Lower lobe of right lung (tissue), 2 donors: Measurements from ENCODE around the gene ALX3. TPM values are rescaled to one million over a fixed set of nuclear protein-coding genes. Genes with fewer than 3 reads are reported as not detected.

Source experiments
- ATAC-seq, 2 donors: fragments of 200-7000 bp; cut with Tn5 transposase; one replicate each; pipeline ENCODE4 v1.9.1; 2020 to 2022; ENCODE audit warnings: mild to moderate bottlenecking in 2 of 2, moderate library complexity in 2 of 2
- DNase-seq: peaks from one replicate; pipeline ENCODE4 v3.0.0-alpha.2; 2020
- H3K27ac ChIP-seq: fragments of 200-600 bp; one replicate; pipeline ENCODE4 v1.8.0; 2022
- H3K27me3 ChIP-seq: fragments of 200-600 bp; one replicate; pipeline ENCODE4 v1.8.0; 2022; ENCODE audit warnings: low read depth
- H3K36me3 ChIP-seq: fragments of 200-600 bp; one replicate; pipeline ENCODE4 v1.8.0; 2022; ENCODE audit warnings: mild to moderate bottlenecking
- H3K4me1 ChIP-seq: fragments of 200-600 bp; one replicate; pipeline ENCODE4 v1.8.0; 2022
- H3K4me3 ChIP-seq: fragments of 200-600 bp; one replicate; pipeline ENCODE4 v1.8.0; 2022; ENCODE audit warnings: mild to moderate bottlenecking
- H3K9me3 ChIP-seq: fragments of 200-600 bp; one replicate; pipeline ENCODE4 v1.8.0; 2022
- intact Hi-C: fragments of 100-400 bp; cut with DNase I; formaldehyde crosslinking; loops from one replicate; pipeline ENCODE4 v1.11.0; 2022
- total RNA-seq: library from RNA; stranded (reverse); fragmentation: NEBNext Ultra II Directional; extraction: Animal tissue kit (Norgen Biotek cat#: 25700); gene quantifications from one replicate; pipeline ENCODE4 v1.2.1, GENCODE V29; 2021
- TF ChIP-seq, protein P1 (sequence below): fragments of 200-600 bp; IDR thresholded peaks from one replicate; pipeline ENCODE4 v1.8.0; 2022; ENCODE audit warnings: antibody characterized with exemption, mild to moderate bottlenecking
- donor health status: DM: no; HTN: yes; CAD: no; lungs with severe emphysema.

ALX3 gene
- total RNA-seq, 1 donor from 2014 or later, result not detected

- Histone ChIP-seq H3K9me3 (no peaks in the 10 kb centered on the region), H3K36me3 (no peaks in the 10 kb centered on the region), H3K27ac (no peak overlapping the region), H3K4me3 (no peak overlapping the region), H3K4me1 (peaks cover 27% of the 10 kb centered on the region), H3K27me3 (peaks cover 61% of the 10 kb centered on the region)
- DNase-seq (no peak), ATAC-seq (no peak)
- intact Hi-C loops, result no loop called here
- TF ChIP-seq, protein P1, sequence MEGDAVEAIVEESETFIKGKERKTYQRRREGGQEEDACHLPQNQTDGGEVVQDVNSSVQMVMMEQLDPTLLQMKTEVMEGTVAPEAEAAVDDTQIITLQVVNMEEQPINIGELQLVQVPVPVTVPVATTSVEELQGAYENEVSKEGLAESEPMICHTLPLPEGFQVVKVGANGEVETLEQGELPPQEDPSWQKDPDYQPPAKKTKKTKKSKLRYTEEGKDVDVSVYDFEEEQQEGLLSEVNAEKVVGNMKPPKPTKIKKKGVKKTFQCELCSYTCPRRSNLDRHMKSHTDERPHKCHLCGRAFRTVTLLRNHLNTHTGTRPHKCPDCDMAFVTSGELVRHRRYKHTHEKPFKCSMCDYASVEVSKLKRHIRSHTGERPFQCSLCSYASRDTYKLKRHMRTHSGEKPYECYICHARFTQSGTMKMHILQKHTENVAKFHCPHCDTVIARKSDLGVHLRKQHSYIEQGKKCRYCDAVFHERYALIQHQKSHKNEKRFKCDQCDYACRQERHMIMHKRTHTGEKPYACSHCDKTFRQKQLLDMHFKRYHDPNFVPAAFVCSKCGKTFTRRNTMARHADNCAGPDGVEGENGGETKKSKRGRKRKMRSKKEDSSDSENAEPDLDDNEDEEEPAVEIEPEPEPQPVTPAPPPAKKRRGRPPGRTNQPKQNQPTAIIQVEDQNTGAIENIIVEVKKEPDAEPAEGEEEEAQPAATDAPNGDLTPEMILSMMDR, result no peak
Measured at GRCh38 chr1:110067479-110067892, 3.0 kb downstream of the ALX3 start.

DNA sequence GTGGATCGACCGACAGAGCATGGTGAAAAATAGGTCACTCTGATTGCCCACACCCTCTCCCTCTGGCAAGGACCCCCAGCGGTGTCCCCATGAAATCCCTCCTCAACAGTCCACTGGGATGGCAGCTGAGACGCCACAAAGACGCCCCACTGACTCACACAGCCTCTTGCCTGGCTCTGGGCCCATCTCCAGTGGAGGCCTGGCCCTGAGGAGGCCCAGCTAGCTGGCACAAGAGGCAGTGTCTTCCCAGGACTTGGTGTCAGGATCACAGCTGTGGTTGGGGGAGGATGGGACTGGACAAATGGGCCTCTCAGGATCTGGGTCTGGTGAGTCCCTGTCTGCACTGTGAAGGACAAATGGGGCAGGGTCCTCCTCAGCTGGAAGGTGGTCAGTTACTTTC, 4.6 kb downstream of the ALX3 start:
- Histone ChIP-seq H3K27me3 (peaks cover 45% of the 10 kb centered on the region), H3K4me3 (no peak overlapping the region), H3K36me3 (no peaks in the 10 kb centered on the region), H3K9me3 (no peaks in the 10 kb centered on the region), H3K27ac (no peak overlapping the region), H3K4me1 (peaks cover 27% of the 10 kb centered on the region)
- DNase-seq, result no peak
- TF ChIP-seq, protein P1, result no peak
- no peak for ATAC-seq
- intact Hi-C loops, result no loop called here

GRCh38 chr1:110064576-110065337, 5.7 kb downstream of the ALX3 start:
- Histone ChIP-seq H3K27ac (no peak overlapping the region), H3K36me3 (no peaks in the 10 kb centered on the region), H3K4me3 (no peak overlapping the region), H3K4me1 (peaks cover 21% of the 10 kb centered on the region), H3K9me3 (no peaks in the 10 kb centered on the region), H3K27me3 (peaks cover 35% of the 10 kb centered on the region)
- DNase-seq (no peak), ATAC-seq (no peak)
- intact Hi-C loops, result no loop called here
- TF ChIP-seq, protein P1, result no peak

GRCh38 chr1:110063781-110064180, 6.7 kb downstream of the ALX3 start:
- H3K4me1 ChIP-seq, result peaks cover 11% of the 10 kb centered on the region
- no peak for DNase-seq
- TF ChIP-seq, protein P1, result no peak
- peaks cover 25% of the 10 kb centered on the region for H3K27me3 ChIP-seq
- H3K27ac ChIP-seq, result no peak overlapping the region
- H3K36me3 ChIP-seq, result peaks cover 2% of the 10 kb centered on the region
- H3K9me3 ChIP-seq, result no peaks in the 10 kb centered on the region
- intact Hi-C loops, result no loop called here
- no peak for ATAC-seq
- H3K4me3 ChIP-seq, result no peak overlapping the region

- Histone ChIP-seq H3K27me3 (peaks cover 14% of the 10 kb centered on the region), H3K4me3 (no peak overlapping the region), H3K36me3 (peaks cover 14% of the 10 kb centered on the region), H3K9me3 (no peaks in the 10 kb centered on the region), H3K27ac (no peak overlapping the region), H3K4me1 (peaks cover 4% of the 10 kb centered on the region)
- TF ChIP-seq, protein P1, result no peak
- intact Hi-C loops, result no loop called here
- no peak for DNase-seq
- no peak for ATAC-seq
Measured at GRCh38 chr1:110062612-110063011, 7.9 kb downstream of the ALX3 start.
